SJSA1 (cell line): Measurements from ENCODE around the gene PFKFB4. TPM values are rescaled to one million over a fixed set of nuclear protein-coding genes. Genes with fewer than 3 reads are reported as not detected.

Source experiments
- DNase-seq, 2 experiments: peaks; one replicate each; pipeline ENCODE4 v3.0.0-alpha.2; 2015 to 2020; ENCODE audit warnings: low spot score in 2 of 2, low read depth in 1 of 2
- H3K27ac ChIP-seq: fragments of 250-450 bp; sonication (Bioruptor Pico); 2 replicates; pipeline ENCODE4 v1.5.1; 2020; ENCODE audit warnings: mild to moderate bottlenecking, moderate library complexity
- H3K27me3 ChIP-seq: fragments of 250-450 bp; sonication (Bioruptor Pico); replicated peaks from 2 replicates; pipeline ENCODE4 v1.5.1; 2020; ENCODE audit warnings: mild to moderate bottlenecking, moderate library complexity
- H3K36me3 ChIP-seq: fragments of 250-450 bp; sonication (Bioruptor Pico); 2 replicates; pipeline ENCODE4 v1.5.1; 2020; ENCODE audit warnings: mild to moderate bottlenecking
- H3K4me1 ChIP-seq: fragments of 250-450 bp; sonication (Bioruptor Pico); replicated peaks from 2 replicates; pipeline ENCODE4 v1.6.1; 2021; ENCODE audit warnings: mild to moderate bottlenecking
- H3K4me3 ChIP-seq: fragments of 250-450 bp; sonication (Bioruptor Pico); 2 replicates; pipeline ENCODE4 v1.5.1; 2020; ENCODE audit warnings: mild to moderate bottlenecking
- H3K9me3 ChIP-seq: fragments of 250-450 bp; sonication (Bioruptor Pico); replicated peaks from 2 replicates; pipeline ENCODE4 v1.5.1; 2020; ENCODE audit warnings: mild to moderate bottlenecking
- total RNA-seq: library from RNA; depleted of rRNA; stranded (reverse); fragments of >200 nt; shearing (Covaris generic); gene quantifications from 2 replicates; pipeline ENCODE4 v1.2.3, GENCODE V29; 2014; rRNA removed

The PFKFB4 gene
- total RNA-seq, result 3.3 and 8.9 TPM in 2 replicates

GRCh38 chr3:48556796-48557626 is at the start of gene PFKFB4:
TSS of gene PFKFB4 (minus strand) at chr3:48556803. CDS start at chr3:48556777, 26 bp downstream.
- Histone ChIP-seq H3K36me3 (peaks cover 27% of the 10 kb centered on the region), H3K27me3 (no peaks in the 10 kb centered on the region), H3K4me1 (peaks cover 55% of the 10 kb centered on the region), H3K4me3 (peak within 1 kb of the TSS; percentile 32), H3K9me3 (no peaks in the 10 kb centered on the region), H3K27ac (no peak within 1 kb of the TSS)
- peak; percentile 94 to 98 for DNase-seq

GRCh38 chr3:48601622-48601994 is 45.0 kb upstream of the PFKFB4 start:
- peaks cover 92% of the 10 kb centered on the region for H3K36me3 ChIP-seq
- peaks cover 46% of the 10 kb centered on the region for H3K4me1 ChIP-seq
- H3K9me3 ChIP-seq, result no peaks in the 10 kb centered on the region
- no peak overlapping the region for H3K27ac ChIP-seq
- H3K4me3 ChIP-seq, result no peak overlapping the region
- no peaks in the 10 kb centered on the region for H3K27me3 ChIP-seq
- DNase-seq, result no peak

GRCh38 chr3:48600711-48601621 is 44.4 kb upstream of the PFKFB4 start:
- H3K27me3 ChIP-seq, result no peaks in the 10 kb centered on the region
- H3K9me3 ChIP-seq, result no peaks in the 10 kb centered on the region
- peaks cover 53% of the 10 kb centered on the region for H3K4me1 ChIP-seq
- H3K36me3 ChIP-seq, result peaks cover 89% of the 10 kb centered on the region
- no peak for DNase-seq
- H3K4me3 ChIP-seq, result no peak overlapping the region
- no peak overlapping the region for H3K27ac ChIP-seq

- Histone ChIP-seq H3K27me3 (no peaks in the 10 kb centered on the region), H3K36me3 (peaks cover 80% of the 10 kb centered on the region), H3K4me1 (peaks cover 63% of the 10 kb centered on the region), H3K4me3 (no peak overlapping the region), H3K27ac (peak overlapping the region; percentile 95; the same call in 1 of the 2 replicates), H3K9me3 (no peaks in the 10 kb centered on the region)
- DNase-seq, result no peak
These were observed 43.1 kb upstream of the PFKFB4 start for GRCh38 chr3:48599509-48600285.

DNA sequence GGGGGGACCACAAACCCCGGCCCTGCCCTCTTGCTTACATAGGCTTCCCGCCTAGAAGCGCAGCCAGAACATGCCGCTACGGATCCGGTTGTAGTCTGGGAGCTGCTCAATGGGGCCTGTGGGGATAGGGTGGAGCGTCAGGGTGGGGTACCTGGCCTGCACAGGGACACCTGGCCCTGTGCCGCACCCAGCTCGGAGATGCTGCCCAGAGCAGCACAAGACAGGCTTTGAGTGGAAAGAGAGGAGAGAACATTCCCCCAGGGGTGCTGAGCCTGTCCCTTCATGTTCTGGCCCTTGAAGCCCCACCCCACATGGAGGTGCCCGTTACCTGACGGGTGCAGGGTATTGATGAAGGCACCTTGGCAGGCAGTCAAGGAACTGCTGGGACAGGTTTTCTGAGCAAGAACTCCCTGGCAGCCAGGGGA is 42.5 kb upstream of the PFKFB4 start:
- no peak for DNase-seq
- Histone ChIP-seq H3K4me3 (no peak overlapping the region), H3K9me3 (no peaks in the 10 kb centered on the region), H3K27me3 (no peaks in the 10 kb centered on the region), H3K27ac (peak overlapping the region; percentile 95), H3K36me3 (peaks cover 78% of the 10 kb centered on the region), H3K4me1 (peaks cover 69% of the 10 kb centered on the region)

GRCh38 chr3:48598323-48599076 is 41.9 kb upstream of the PFKFB4 start:
- DNase-seq, result peak; percentile 96 to 98
- no peak overlapping the region for H3K4me3 ChIP-seq
- H3K4me1 ChIP-seq, result peaks cover 75% of the 10 kb centered on the region
- peaks cover 78% of the 10 kb centered on the region for H3K36me3 ChIP-seq
- no peaks in the 10 kb centered on the region for H3K9me3 ChIP-seq
- no peaks in the 10 kb centered on the region for H3K27me3 ChIP-seq
- peak overlapping the region; percentile 95 for H3K27ac ChIP-seq

GRCh38 chr3:48597408-48597800 is 40.8 kb upstream of the PFKFB4 start:
- no peaks in the 10 kb centered on the region for H3K9me3 ChIP-seq
- peaks cover 86% of the 10 kb centered on the region for H3K4me1 ChIP-seq
- H3K27ac ChIP-seq, result peak overlapping the region; percentile 95

GRCh38 chr3:48596676-48597407 is 40.2 kb upstream of the PFKFB4 start:
- Histone ChIP-seq H3K4me1 (peaks cover 91% of the 10 kb centered on the region), H3K4me3 (no peak overlapping the region), H3K36me3 (peaks cover 80% of the 10 kb centered on the region), H3K27me3 (no peaks in the 10 kb centered on the region), H3K9me3 (no peaks in the 10 kb centered on the region), H3K27ac (peak overlapping the region; percentile 95)
- no peak for DNase-seq

More at GRCh38 chr3:48597408-48597800, 40.8 kb upstream of the PFKFB4 start:
- Histone ChIP-seq H3K27me3 (no peaks in the 10 kb centered on the region), H3K4me3 (no peak overlapping the region), H3K36me3 (peaks cover 80% of the 10 kb centered on the region)
- DNase-seq, result no peak

DNA sequence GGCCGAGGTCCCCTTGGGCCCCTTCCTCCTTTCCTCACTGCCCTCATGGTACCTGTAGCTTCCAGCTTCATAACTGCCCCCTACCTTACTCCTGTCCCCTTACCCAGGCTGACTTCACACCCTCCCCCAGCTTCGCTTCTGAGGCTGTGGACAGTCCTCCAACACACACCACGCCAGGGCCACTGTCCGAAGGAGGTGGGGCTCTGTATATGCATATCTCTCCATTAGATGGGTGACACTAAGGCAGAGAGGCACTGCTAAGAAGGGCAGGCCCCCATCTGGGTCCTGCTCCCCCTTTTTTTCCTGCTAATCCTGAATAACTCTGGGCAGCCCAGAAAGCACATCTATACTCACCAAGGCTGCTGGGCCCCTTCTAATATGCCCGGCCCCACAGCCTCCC is 39.6 kb upstream of the PFKFB4 start:
- peaks cover 92% of the 10 kb centered on the region for H3K4me1 ChIP-seq
- H3K27me3 ChIP-seq, result no peaks in the 10 kb centered on the region
- no peak overlapping the region for H3K4me3 ChIP-seq
- no peaks in the 10 kb centered on the region for H3K9me3 ChIP-seq
- H3K36me3 ChIP-seq, result peaks cover 80% of the 10 kb centered on the region
- peak overlapping the region; percentile 95 for H3K27ac ChIP-seq
- peak in 1 of 2 experiments; percentile 60 for DNase-seq

DNA sequence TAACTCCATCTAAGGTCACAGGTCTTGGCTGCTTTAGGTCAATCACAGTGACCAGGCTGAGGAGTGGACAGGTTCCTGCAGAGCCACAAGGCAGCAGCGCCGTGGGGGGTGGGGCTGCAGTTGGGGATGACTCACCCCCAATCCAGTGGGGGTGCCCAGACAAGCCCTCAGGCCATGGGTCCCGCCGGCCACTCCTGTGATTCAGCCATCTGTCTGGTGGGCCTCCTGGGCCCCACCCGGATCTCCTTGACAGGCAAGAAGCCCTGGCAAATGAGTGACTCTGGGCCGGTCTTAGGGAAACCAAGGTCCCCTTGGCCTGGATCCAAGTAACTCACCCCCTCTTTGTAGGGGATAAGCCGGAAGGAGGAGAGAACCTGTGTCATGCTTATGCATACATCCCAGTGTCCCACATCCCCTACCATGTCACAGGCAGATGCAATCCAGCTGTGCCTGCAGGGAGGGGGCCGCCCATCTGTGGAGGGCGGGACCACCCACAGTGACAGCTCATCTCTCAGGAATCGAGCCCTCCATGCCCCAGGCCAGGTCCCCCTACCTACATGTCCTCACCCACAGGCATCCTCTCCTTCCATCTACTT is 39.0 kb upstream of the PFKFB4 start:
- Histone ChIP-seq H3K9me3 (no peaks in the 10 kb centered on the region), H3K4me1 (peaks cover 87% of the 10 kb centered on the region)

DNA sequence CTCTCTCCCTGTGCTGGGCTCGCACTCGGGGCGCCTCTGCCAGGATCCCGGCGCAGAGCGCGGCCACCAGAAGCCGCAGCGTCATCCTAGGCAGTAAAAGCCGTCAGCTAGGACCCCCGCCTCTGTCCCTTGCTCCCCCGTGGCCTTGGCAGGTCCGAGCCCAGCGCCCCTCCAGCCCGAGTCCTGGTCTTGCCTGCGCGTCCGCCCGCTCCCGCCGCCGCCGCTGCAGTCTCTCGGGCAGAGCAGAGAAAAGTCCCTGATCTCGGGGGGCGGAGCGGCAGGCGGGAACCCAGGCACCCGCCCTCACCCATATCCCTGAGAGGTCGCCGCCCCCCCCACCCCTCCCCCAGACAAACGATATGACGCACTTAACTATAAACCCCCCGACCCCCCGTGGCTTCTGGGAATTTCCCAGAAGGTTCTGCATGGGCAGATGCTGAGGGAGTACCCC is 38.5 kb upstream of the PFKFB4 start, which contains the start of gene COL7A1:
Gene COL7A1 (minus strand): TSS at position 255 of the 451 bp plus-strand sequence. CDS start 170 bp downstream, at position 85.
- Histone ChIP-seq H3K4me1 (peaks cover 82% of the 10 kb centered on the region), H3K27me3 (no peaks in the 10 kb centered on the region), H3K4me3 (peak within 1 kb of the TSS; percentile 71), H3K27ac (peak within 1 kb of the TSS; percentile 95), H3K36me3 (peaks cover 80% of the 10 kb centered on the region), H3K9me3 (no peaks in the 10 kb centered on the region)
- DNase-seq, result no peak

More for the DNA sequence above, 39.0 kb upstream of the PFKFB4 start:
- Histone ChIP-seq H3K36me3 (peaks cover 80% of the 10 kb centered on the region), H3K27ac (peak overlapping the region; percentile 95), H3K27me3 (no peaks in the 10 kb centered on the region), H3K4me3 (peak overlapping the region; percentile 71)
- peak; percentile 99 for DNase-seq
